BE2C (cell line): ENCODE measurements around the gene ATCAY.

Experiments
- DNase-seq: peaks from one replicate; pipeline ENCODE4 v3.0.0-alpha.2; 2020
- H3K27me3 ChIP-seq: fragments of 250-450 bp; sonication (Bioruptor Pico); 2 replicates; pipeline ENCODE4 v1.5.1; 2020; ENCODE audit warnings: mild to moderate bottlenecking
- H3K36me3 ChIP-seq: fragments of 250-450 bp; sonication (Bioruptor Pico); 2 replicates; pipeline ENCODE4 v1.5.1; 2020; ENCODE audit warnings: mild to moderate bottlenecking
- H3K4me1 ChIP-seq: fragments of 250-450 bp; sonication (Bioruptor Pico); 2 replicates; pipeline ENCODE4 v1.5.1; 2020
- H3K4me3 ChIP-seq: 2 replicates; pipeline ENCODE4 v1.5.1; 2011; ENCODE audit warnings: low read depth, low read length
- H3K9me3 ChIP-seq: fragments of 250-450 bp; sonication (Bioruptor Pico); 2 replicates; pipeline ENCODE4 v1.5.1; 2020
- CTCF ChIP-seq: IDR thresholded peaks from 2 replicates; pipeline ENCODE4 v1.5.1; 2012; ENCODE audit warnings: mild to moderate bottlenecking, low read depth, low read length

ATCAY gene

GRCh38 chr19:3835055-3835435 is 45.4 kb upstream of the ATCAY start:
- peaks cover 10% of the 10 kb centered on the region for H3K4me1 ChIP-seq
- no peaks in the 10 kb centered on the region for H3K36me3 ChIP-seq
- no peak for DNase-seq
- no peaks in the 10 kb centered on the region for H3K9me3 ChIP-seq
- H3K27me3 ChIP-seq: no peaks in the 10 kb centered on the region
- TF ChIP-seq CTCF: no peak
- no peak overlapping the region for H3K4me3 ChIP-seq

- no peaks in the 10 kb centered on the region for H3K27me3 ChIP-seq
- no peak for DNase-seq
- no peaks in the 10 kb centered on the region for H3K36me3 ChIP-seq
- H3K4me1 ChIP-seq: no peaks in the 10 kb centered on the region
- TF ChIP-seq CTCF: no peak
- H3K4me3 ChIP-seq: no peak overlapping the region
- H3K9me3 ChIP-seq: no peaks in the 10 kb centered on the region
These were observed 43.6 kb upstream of the ATCAY start for GRCh38 chr19:3836887-3837286.

- H3K36me3 ChIP-seq: no peaks in the 10 kb centered on the region
- TF ChIP-seq CTCF: no peak
These were observed 43.2 kb upstream of the ATCAY start for GRCh38 chr19:3837332-3837731.

GRCh38 chr19:3837922-3838321 is 42.6 kb upstream of the ATCAY start:
- no peaks in the 10 kb centered on the region for H3K27me3 ChIP-seq

More at GRCh38 chr19:3837332-3837731, 43.2 kb upstream of the ATCAY start:
- no peaks in the 10 kb centered on the region for H3K4me1 ChIP-seq
- no peaks in the 10 kb centered on the region for H3K27me3 ChIP-seq
- no peak for DNase-seq
- no peaks in the 10 kb centered on the region for H3K9me3 ChIP-seq
- no peak overlapping the region for H3K4me3 ChIP-seq

GRCh38 chr19:3838661-3839060 is 41.8 kb upstream of the ATCAY start:
- no peak overlapping the region for H3K4me3 ChIP-seq
- H3K9me3 ChIP-seq: no peaks in the 10 kb centered on the region
- H3K27me3 ChIP-seq: no peaks in the 10 kb centered on the region
- no peak for TF ChIP-seq CTCF
- no peaks in the 10 kb centered on the region for H3K36me3 ChIP-seq
- H3K4me1 ChIP-seq: no peaks in the 10 kb centered on the region
- DNase-seq: no peak

More at GRCh38 chr19:3837922-3838321, 42.6 kb upstream of the ATCAY start:
- no peaks in the 10 kb centered on the region for H3K4me1 ChIP-seq
- DNase-seq: no peak
- no peaks in the 10 kb centered on the region for H3K36me3 ChIP-seq
- TF ChIP-seq CTCF: no peak
- H3K4me3 ChIP-seq: no peak overlapping the region
- no peaks in the 10 kb centered on the region for H3K9me3 ChIP-seq

GRCh38 chr19:3839941-3840340 is 40.5 kb upstream of the ATCAY start:
- H3K27me3 ChIP-seq: no peaks in the 10 kb centered on the region
- no peak for TF ChIP-seq CTCF
- H3K4me1 ChIP-seq: no peaks in the 10 kb centered on the region
- H3K4me3 ChIP-seq: no peak overlapping the region
- H3K9me3 ChIP-seq: no peaks in the 10 kb centered on the region
- no peaks in the 10 kb centered on the region for H3K36me3 ChIP-seq
- DNase-seq: no peak
